Neutrophil (primary cell): ENCODE data around the gene INCENP.

Experiments
- H3K27ac ChIP-seq: fragments of 200-600 bp; sonication (generic); 2 replicates; pipeline ENCODE4 v1.5.1; 2016; ENCODE audit warnings: mild to moderate bottlenecking, moderate library complexity
- H3K27me3 ChIP-seq: fragments of 200-600 bp; sonication (generic); 2 replicates; pipeline ENCODE4 v1.6.0; 2016; ENCODE audit warnings: mild to moderate bottlenecking
- H3K36me3 ChIP-seq: fragments of 200-600 bp; sonication (generic); 2 replicates; pipeline ENCODE4 v1.5.1; 2017
- H3K4me1 ChIP-seq, 2 experiments: fragments of 200-600 bp in 1 of 2; sonication (generic) in 1 of 2; 1 replicate in 1 of 2; 2 replicates in 1 of 2; pipeline versions ENCODE4 v1.5.1 to v1.6.1; 2013 to 2016; ENCODE audit warnings: low read depth in 1 of 2, low read length in 1 of 2, mild to moderate bottlenecking in 1 of 2, moderate library complexity in 1 of 2; ENCODE audit not compliant: control insufficient read depth in 1 of 2, insufficient read depth in 1 of 2
- H3K4me3 ChIP-seq, 2 experiments: fragments of 200-600 bp in 1 of 2; sonication (generic) in 1 of 2; 1 replicate in 1 of 2; 2 replicates in 1 of 2; pipeline ENCODE4 v1.5.1; 2013 to 2016; ENCODE audit warnings: low read depth in 1 of 2, low read length in 1 of 2, mild to moderate bottlenecking in 1 of 2, moderate library complexity in 1 of 2
- H3K9me3 ChIP-seq: fragments of 200-600 bp; sonication (generic); 2 replicates; pipeline ENCODE4 v1.5.1; 2016
- CTCF ChIP-seq: fragments of 200-600 bp; sonication (generic); IDR thresholded peaks from 2 replicates; pipeline ENCODE4 v1.5.1; 2016; ENCODE audit warnings: antibody characterized with exemption

The INCENP gene

GRCh38 chr11:62149986-62150886, 26.4 kb downstream of the INCENP start:
- TF ChIP-seq CTCF, result no peak
- H3K4me3 ChIP-seq, result no peak overlapping the region
- H3K36me3 ChIP-seq, result peaks cover 81% of the 10 kb centered on the region
- no peak overlapping the region for H3K27ac ChIP-seq
- H3K4me1 ChIP-seq, result no peaks in the 10 kb centered on the region
- no peaks in the 10 kb centered on the region for H3K27me3 ChIP-seq
- H3K9me3 ChIP-seq, result no peaks in the 10 kb centered on the region

- no peaks in the 10 kb centered on the region for H3K9me3 ChIP-seq
- TF ChIP-seq CTCF, result no peak
- H3K27me3 ChIP-seq, result no peaks in the 10 kb centered on the region
- no peaks in the 10 kb centered on the region for H3K4me1 ChIP-seq
- peaks cover 73% of the 10 kb centered on the region for H3K36me3 ChIP-seq
- H3K27ac ChIP-seq, result no peak overlapping the region
- no peak overlapping the region for H3K4me3 ChIP-seq
Observed at GRCh38 chr11:62150887-62151736, 27.3 kb downstream of the INCENP start.

GRCh38 chr11:62151737-62152102, 27.9 kb downstream of the INCENP start:
- Histone ChIP-seq H3K36me3 (peaks cover 67% of the 10 kb centered on the region), H3K27me3 (no peaks in the 10 kb centered on the region), H3K4me1 (no peaks in the 10 kb centered on the region), H3K9me3 (no peaks in the 10 kb centered on the region), H3K27ac (no peak overlapping the region), H3K4me3 (no peak overlapping the region)
- TF ChIP-seq CTCF, result no peak

- no peaks in the 10 kb centered on the region for H3K4me1 ChIP-seq
- no peak overlapping the region for H3K27ac ChIP-seq
Observed at GRCh38 chr11:62152245-62153086, 28.7 kb downstream of the INCENP start.

More at GRCh38 chr11:62152245-62153086, 28.7 kb downstream of the INCENP start:
- H3K27me3 ChIP-seq, result no peaks in the 10 kb centered on the region
- TF ChIP-seq CTCF, result no peak
- peaks cover 59% of the 10 kb centered on the region for H3K36me3 ChIP-seq
- no peaks in the 10 kb centered on the region for H3K9me3 ChIP-seq
- no peak overlapping the region for H3K4me3 ChIP-seq
